Ascending aorta (tissue), 2 donors: ENCODE results near the gene DUSP23. TPM values are rescaled to one million over a fixed set of nuclear protein-coding genes. Genes with fewer than 3 reads are reported as not detected.

Experiments used
- DNase-seq, 2 donors: peaks; one replicate each; pipeline ENCODE4 v3.0.0-alpha.2; 2019; ENCODE audit warnings: low spot score in 2 of 2
- H3K27ac ChIP-seq, 2 donors: fragments of 200-600 bp; sonication (generic); one replicate each; pipeline ENCODE4 v1.5.1; 2016 to 2017; ENCODE audit warnings: mild to moderate bottlenecking in 1 of 2
- H3K27me3 ChIP-seq: fragments of 200-600 bp; sonication (generic); one replicate; pipeline ENCODE4 v1.5.1; 2017
- H3K36me3 ChIP-seq, 2 donors: fragments of 200-600 bp; sonication (generic); one replicate each; pipeline ENCODE4 v1.5.1; 2016
- H3K4me1 ChIP-seq, 2 donors: fragments of 200-600 bp; sonication (generic); one replicate each; pipeline ENCODE4 v1.5.1; 2016 to 2017; ENCODE audit warnings: mild to moderate bottlenecking in 1 of 2
- H3K4me3 ChIP-seq, 2 donors: fragments of 200-600 bp; sonication (generic); one replicate each; pipeline ENCODE4 v1.5.1; 2016 to 2017; ENCODE audit warnings: mild to moderate bottlenecking in 1 of 2
- H3K9me3 ChIP-seq, 2 donors: fragments of 200-600 bp; sonication (generic); one replicate each; pipeline ENCODE4 v1.5.1; 2016
- CTCF ChIP-seq, 3 experiments: fragments of 200-600 bp in 2 of 3; fragments of 450-650 bp in 1 of 3; sonication (generic) in 2 of 3; IDR thresholded peaks; one replicate each; pipeline ENCODE4 v1.5.1; 2016 to 2019; ENCODE audit warnings: antibody characterized with exemption in 3 of 3, mild to moderate bottlenecking in 1 of 3, moderate library complexity in 1 of 3
- intact Hi-C: fragments of 100-400 bp; cut with DNase I; formaldehyde crosslinking; loops from one replicate; pipeline ENCODE4 v1.15.1; 2023
- total RNA-seq: library from RNA; depleted of rRNA; stranded (reverse); fragments of >200 nt; gene quantifications from one replicate; pipeline ENCODE4 v1.1.0, GENCODE V29; 2016

The DUSP23 gene
- total RNA-seq, 1 donor from 2014 or later, result 549 TPM

- no peak for DNase-seq
- no peaks in the 10 kb centered on the region for H3K4me1 ChIP-seq
- no peak overlapping the region for H3K4me3 ChIP-seq
- intact Hi-C loops, result no loop called here
- H3K27me3 ChIP-seq, result no peaks in the 10 kb centered on the region
- H3K9me3 ChIP-seq, result no peaks in the 10 kb centered on the region
- H3K36me3 ChIP-seq, result no peaks in the 10 kb centered on the region
- H3K27ac ChIP-seq, result no peak overlapping the region
- TF ChIP-seq CTCF (IDR thresholded peaks at IDR 0.05), result no peak
Observed at GRCh38 chr1:159756397-159756796, 24.4 kb upstream of the DUSP23 start.

- H3K27me3 ChIP-seq, result no peaks in the 10 kb centered on the region
- no peaks in the 10 kb centered on the region for H3K36me3 ChIP-seq
- intact Hi-C loops, result no loop called here
Observed at GRCh38 chr1:159763686-159764085, 17.1 kb upstream of the DUSP23 start.

GRCh38 chr1:159765806-159766205 lies 15.0 kb upstream of the DUSP23 start:
- no peak for DNase-seq
- Histone ChIP-seq H3K4me3 (no peak overlapping the region), H3K9me3 (no peaks in the 10 kb centered on the region), H3K36me3 (no peaks in the 10 kb centered on the region), H3K27me3 (no peaks in the 10 kb centered on the region), H3K4me1 (no peaks in the 10 kb centered on the region), H3K27ac (no peak overlapping the region)
- no peak for TF ChIP-seq CTCF (IDR thresholded peaks at IDR 0.05)
- intact Hi-C loops, result no loop called here

More at GRCh38 chr1:159763686-159764085, 17.1 kb upstream of the DUSP23 start:
- H3K4me3 ChIP-seq, result no peak overlapping the region
- H3K4me1 ChIP-seq, result no peaks in the 10 kb centered on the region
- no peaks in the 10 kb centered on the region for H3K9me3 ChIP-seq
- no peak for TF ChIP-seq CTCF (IDR thresholded peaks at IDR 0.05)
- no peak overlapping the region for H3K27ac ChIP-seq
- DNase-seq, result no peak

- Histone ChIP-seq H3K36me3 (no peaks in the 10 kb centered on the region), H3K4me1 (no peaks in the 10 kb centered on the region), H3K27ac (no peak overlapping the region), H3K9me3 (no peaks in the 10 kb centered on the region), H3K4me3 (no peak overlapping the region), H3K27me3 (no peaks in the 10 kb centered on the region)
- TF ChIP-seq CTCF (IDR thresholded peaks at IDR 0.05), result no peak
- intact Hi-C loops, result no loop called here
- DNase-seq, result no peak
Observed at GRCh38 chr1:159771127-159771895, 9.5 kb upstream of the DUSP23 start.

DNA sequence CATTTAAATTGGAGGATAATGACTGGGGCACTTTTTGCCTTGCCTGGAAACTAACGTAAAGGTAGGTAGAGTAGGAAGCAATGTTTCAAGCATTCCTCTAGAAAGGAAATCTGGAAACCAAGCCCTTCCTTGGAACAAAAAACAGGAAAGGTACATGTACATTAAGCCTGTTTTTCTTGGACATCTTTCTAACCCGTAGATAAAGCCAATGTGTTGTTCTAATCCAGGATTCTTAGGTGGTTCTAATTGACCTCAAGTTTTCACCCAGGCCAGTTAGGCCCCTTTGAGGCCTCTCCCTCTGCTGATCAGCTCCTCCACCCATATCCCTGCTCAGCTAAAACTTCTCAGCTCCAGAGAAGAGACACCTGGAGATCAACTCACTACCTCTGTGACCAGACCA lies 6.3 kb upstream of the DUSP23 start:
- H3K4me1 ChIP-seq, result peaks cover 0 to 3% of the 10 kb centered on the region in 2 donors
- H3K36me3 ChIP-seq, result no peaks in the 10 kb centered on the region
- TF ChIP-seq CTCF (IDR thresholded peaks at IDR 0.05), result no peak
- no peaks in the 10 kb centered on the region for H3K27me3 ChIP-seq
- no peak overlapping the region for H3K4me3 ChIP-seq
- H3K9me3 ChIP-seq, result no peaks in the 10 kb centered on the region
- H3K27ac ChIP-seq, result no peak overlapping the region
- intact Hi-C loops, result no loop called here
- no peak for DNase-seq
